Esophagus muscularis mucosa (tissue), 4 donors: Measurements from ENCODE around the gene DNAJC6.

Source experiments
- CTCF ChIP-seq, 3 experiments: fragments of 200-600 bp in 2 of 3; fragments of 450-650 bp in 1 of 3; sonication (generic) in 2 of 3; IDR thresholded peaks; one replicate each; pipeline ENCODE4 v1.5.1; 2017 to 2019; ENCODE audit warnings: antibody characterized with exemption in 3 of 3, mild to moderate bottlenecking in 2 of 3, moderate library complexity in 1 of 3
- EP300 ChIP-seq: sonication (generic); formaldehyde crosslinking; IDR thresholded peaks from one replicate; pipeline ENCODE4 v1.6.1; 2017; ENCODE audit warnings: antibody characterized with exemption
- POLR2A ChIP-seq: fragments of 450-650 bp; IDR thresholded peaks from one replicate; pipeline ENCODE4 v1.6.1; 2017; ENCODE audit warnings: antibody characterized with exemption, moderate library complexity, mild to moderate bottlenecking, low read depth
- POLR2AphosphoS5 ChIP-seq, 2 donors: sonication (generic); formaldehyde crosslinking; IDR thresholded peaks; one replicate each; pipeline ENCODE4 v1.6.1; 2017; ENCODE audit warnings: antibody characterized with exemption in 2 of 2

DNA sequence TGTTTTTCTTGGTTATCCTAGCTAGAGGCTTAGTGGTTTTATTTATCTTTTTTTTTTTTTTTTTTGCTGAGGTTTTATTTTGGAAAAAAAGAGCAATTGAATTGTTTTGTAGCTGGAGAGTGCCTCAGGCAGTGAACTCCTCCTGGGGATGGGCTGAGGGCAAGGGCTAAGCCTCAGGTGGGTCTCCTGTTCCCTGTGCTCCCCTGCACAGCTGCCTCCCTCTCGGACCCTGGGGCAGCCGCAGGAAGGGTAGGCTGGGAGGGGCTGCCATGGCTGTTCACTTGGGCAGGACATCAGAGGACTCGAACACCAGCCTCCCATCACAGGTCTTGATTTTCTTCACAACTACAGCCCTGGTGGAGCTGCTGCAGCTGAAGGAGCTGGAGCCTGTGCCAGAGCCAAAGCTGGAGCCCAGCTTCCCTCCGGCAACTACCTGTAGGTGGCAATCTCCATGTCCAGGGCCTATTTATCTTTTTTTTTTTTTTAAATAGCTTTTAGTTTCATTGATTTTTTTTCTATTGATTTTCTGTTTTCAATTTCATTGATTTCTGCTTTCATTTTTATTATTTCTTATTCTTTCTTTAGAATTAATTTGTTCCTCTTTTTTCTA is 140.0 kb downstream of the DNAJC6 start:
- TF ChIP-seq CTCF (IDR thresholded peaks at IDR 0.05) (no peak), EP300 (no peak), POLR2A (no peak), POLR2AphosphoS5 (IDR thresholded peaks at IDR 0.05) (no peak)
